Measurements from ENCODE around the gene CEBPB. TPM values are rescaled to one million over a fixed set of nuclear protein-coding genes. Genes with fewer than 3 reads are reported as not detected.
A peak's percentile ranks its signal among the peaks of the same experiment; 100 is the strongest.

CEBPB gene
- total and polyA plus RNA-seq, 2 donors (not counting 1 experiment from before 2014, with no cell fraction given): 21.0 to 106 TPM

GRCh38 chr20:50193199-50193835, 2.7 kb downstream of the CEBPB start:
- Histone ChIP-seq H3K4me2 (ENCODE audit: extremely low read depth, insufficient read depth, low read length) (peak overlapping the region; percentile 72), H3K79me2 (ENCODE audit: control insufficient read depth, insufficient read depth, low read length) (peaks cover 41% of the 10 kb centered on the region)

GRCh38 chr20:50193836-50194421, 3.3 kb downstream of the CEBPB start:
- peaks cover 16% of the 10 kb centered on the region for H3K36me3 ChIP-seq (ENCODE audit: control insufficient read depth, insufficient read depth, low read length)
- H3K4me3 ChIP-seq (replicated peaks in 1 of 4; ENCODE audit: control extremely low read depth in 1 of 4, insufficient read depth in 1 of 4, low read depth in 3 of 4, low read length in 4 of 4): peak overlapping the region; percentile 63 to 99 (median 83)
- peak; percentile 12 to 41 for DNase-seq (ENCODE audit: low read depth in 2 of 2)
- H3K9ac ChIP-seq (ENCODE audit: insufficient read depth, low read length): peak overlapping the region; percentile 99
- peaks cover 9% of the 10 kb centered on the region for H3K4me1 ChIP-seq (ENCODE audit: control insufficient read depth, extremely low read depth, insufficient read depth, low read length)
- TF ChIP-seq CTCF (conservative IDR thresholded peaks at IDR 0.05 in 1 of 2, IDR thresholded peaks at IDR 0.05 in 1 of 2; ENCODE audit: low read depth in 1 of 2, low read length in 2 of 2) (no peak), EZH2 (IDR thresholded peaks at IDR 0.05; ENCODE audit: low read length, missing control alignments) (no peak)
- H3K27me3 ChIP-seq (ENCODE audit: control insufficient read depth, insufficient read depth, low read length): no peaks in the 10 kb centered on the region
- peak overlapping the region; percentile 72 for H3K4me2 ChIP-seq (ENCODE audit: extremely low read depth, insufficient read depth, low read length)
- H3K9me3 ChIP-seq (ENCODE audit: control insufficient read depth, insufficient read depth, low read depth, low read length): no peaks in the 10 kb centered on the region
- no peak overlapping the region for H2AFZ ChIP-seq (ENCODE audit: low read length)
- peaks cover 41% of the 10 kb centered on the region for H3K79me2 ChIP-seq (ENCODE audit: control insufficient read depth, insufficient read depth, low read length)
- H3K27ac ChIP-seq (ENCODE audit: insufficient read depth, low read length): peak overlapping the region; percentile 98
- H4K20me1 ChIP-seq (ENCODE audit: control insufficient read depth, extremely low read depth, insufficient read depth, low read length): no peaks in the 10 kb centered on the region

More at GRCh38 chr20:50193199-50193835, 2.7 kb downstream of the CEBPB start:
- no peaks in the 10 kb centered on the region for H3K27me3 ChIP-seq (ENCODE audit: control insufficient read depth, insufficient read depth, low read length)
- H2AFZ ChIP-seq (ENCODE audit: low read length): no peak overlapping the region
- H3K27ac ChIP-seq (ENCODE audit: insufficient read depth, low read length): peak overlapping the region; percentile 98
- peak; percentile 51 to 60 for DNase-seq (ENCODE audit: low read depth in 2 of 2)
- H3K9ac ChIP-seq (ENCODE audit: insufficient read depth, low read length): peak overlapping the region; percentile 99
- peaks cover 16% of the 10 kb centered on the region for H3K36me3 ChIP-seq (ENCODE audit: control insufficient read depth, insufficient read depth, low read length)
- H3K4me3 ChIP-seq (replicated peaks in 1 of 4; ENCODE audit: control extremely low read depth in 1 of 4, insufficient read depth in 1 of 4, low read depth in 3 of 4, low read length in 4 of 4): peak overlapping the region; percentile 63 to 99 (median 83)
- H3K4me1 ChIP-seq (ENCODE audit: control insufficient read depth, extremely low read depth, insufficient read depth, low read length): peaks cover 9% of the 10 kb centered on the region
- no peaks in the 10 kb centered on the region for H4K20me1 ChIP-seq (ENCODE audit: control insufficient read depth, extremely low read depth, insufficient read depth, low read length)
- no peaks in the 10 kb centered on the region for H3K9me3 ChIP-seq (ENCODE audit: control insufficient read depth, insufficient read depth, low read depth, low read length)
- TF ChIP-seq EZH2 (IDR thresholded peaks at IDR 0.05; ENCODE audit: low read length, missing control alignments) (no peak), CTCF (conservative IDR thresholded peaks at IDR 0.05 in 1 of 2, IDR thresholded peaks at IDR 0.05 in 1 of 2; ENCODE audit: low read depth in 1 of 2, low read length in 2 of 2) (no peak)

- TF ChIP-seq EZH2 (IDR thresholded peaks at IDR 0.05; ENCODE audit: low read length, missing control alignments): no peak
- no peak for TF ChIP-seq CTCF (conservative IDR thresholded peaks at IDR 0.05 in 1 of 2, IDR thresholded peaks at IDR 0.05 in 1 of 2; ENCODE audit: low read depth in 1 of 2, low read length in 2 of 2)
- peak overlapping the region; percentile 63 to 99 (median 83) for H3K4me3 ChIP-seq (replicated peaks in 1 of 4; ENCODE audit: control extremely low read depth in 1 of 4, insufficient read depth in 1 of 4, low read depth in 3 of 4, low read length in 4 of 4)
- peak overlapping the region; percentile 99 for H3K9ac ChIP-seq (ENCODE audit: insufficient read depth, low read length)
- H3K4me1 ChIP-seq (ENCODE audit: control insufficient read depth, extremely low read depth, insufficient read depth, low read length): peaks cover 9% of the 10 kb centered on the region
- H3K27ac ChIP-seq (ENCODE audit: insufficient read depth, low read length): peak overlapping the region; percentile 98
- H3K36me3 ChIP-seq (ENCODE audit: control insufficient read depth, insufficient read depth, low read length): peaks cover 16% of the 10 kb centered on the region
- no peaks in the 10 kb centered on the region for H3K9me3 ChIP-seq (ENCODE audit: control insufficient read depth, insufficient read depth, low read depth, low read length)
- H3K27me3 ChIP-seq (ENCODE audit: control insufficient read depth, insufficient read depth, low read length): no peaks in the 10 kb centered on the region
- peak in 1 of 2 donors; percentile 38 for DNase-seq (ENCODE audit: low read depth in 2 of 2)
- peaks cover 41% of the 10 kb centered on the region for H3K79me2 ChIP-seq (ENCODE audit: control insufficient read depth, insufficient read depth, low read length)
- no peak overlapping the region for H2AFZ ChIP-seq (ENCODE audit: low read length)
- no peaks in the 10 kb centered on the region for H4K20me1 ChIP-seq (ENCODE audit: control insufficient read depth, extremely low read depth, insufficient read depth, low read length)
- peak overlapping the region; percentile 72 for H3K4me2 ChIP-seq (ENCODE audit: extremely low read depth, insufficient read depth, low read length)
These were observed 3.8 kb downstream of the CEBPB start for GRCh38 chr20:50194422-50194830.

Measured in fibroblast of lung (primary cell).